Naive thymus-derived CD4-positive, alpha-beta T cell (primary cell): ENCODE data around the gene RGPD5. TPM values are rescaled to one million over a fixed set of nuclear protein-coding genes. Genes with fewer than 3 reads are reported as not detected.
"Not testable (repeated sequence)": the region's sequence is repeated elsewhere in the genome, so short reads cannot be mapped to it uniquely, and the experiment has no call there.

Experiments
- ATAC-seq: fragments of 150-1000 bp; cut with Tn5 transposase; 2 replicates; pipeline ENCODE4 v1.10.0; 2021; ENCODE audit warnings: mild to moderate bottlenecking, moderate library complexity
- CTCF ChIA-PET: fragments of 350-600 bp; sonication (Branson Sonifier 250); formaldehyde crosslinking; loops from one replicate; lab custom pipeline; 2021; ENCODE audit warnings: antibody characterized with exemption; lab: Charles Lee
- POLR2A ChIA-PET: fragments of 350-600 bp; sonication (Branson Sonifier 250); formaldehyde crosslinking; loops from one replicate; lab custom pipeline; 2021; ENCODE audit warnings: antibody characterized with exemption, inconsistent platforms; lab: Charles Lee
- DNase-seq, 9 donors: peaks; one replicate each; pipeline versions ENCODE4 v3.0.0 to v3.0.0-alpha.2; 2020 to 2022; ENCODE audit warnings: mixed read lengths in 1 of 9
- H3K27ac ChIP-seq: one replicate; pipeline ENCODE4 v1.7.0; 2013; ENCODE audit warnings: mild to moderate bottlenecking, low read depth, low read length, moderate library complexity
- H3K27me3 ChIP-seq, 2 donors: one replicate each; pipeline ENCODE4 v1.7.0; 2013; ENCODE audit warnings: low read length in 2 of 2, mild to moderate bottlenecking in 2 of 2, moderate library complexity in 2 of 2; ENCODE audit not compliant: control insufficient read depth in 2 of 2, insufficient read depth in 2 of 2
- H3K36me3 ChIP-seq, 3 experiments: 1 replicate in 2 of 3; 2 replicates in 1 of 3; pipeline ENCODE4 v1.7.0; 2013; ENCODE audit warnings: low read length in 3 of 3, mild to moderate bottlenecking in 3 of 3, moderate library complexity in 1 of 3; ENCODE audit not compliant: insufficient read depth in 3 of 3, control insufficient read depth in 2 of 3
- H3K4me1 ChIP-seq, 2 donors: one replicate each; pipeline ENCODE4 v1.7.0; 2013; ENCODE audit warnings: low read length in 2 of 2, mild to moderate bottlenecking in 2 of 2, moderate library complexity in 1 of 2; ENCODE audit not compliant: control insufficient read depth in 2 of 2, insufficient read depth in 2 of 2
- H3K4me3 ChIP-seq: 2 replicates; pipeline ENCODE4 v1.7.0; 2013; ENCODE audit warnings: mild to moderate bottlenecking, low read length
- H3K9me3 ChIP-seq, 3 experiments: 1 replicate in 2 of 3; 2 replicates in 1 of 3; pipeline ENCODE4 v1.7.0; 2013; ENCODE audit warnings: low read length in 3 of 3; ENCODE audit not compliant: control insufficient read depth in 2 of 3
- H3K27ac Mint-ChIP-seq, 9 donors: one replicate each; pipeline ENCODE4 v1.8.0; 2020 to 2022; ENCODE audit warnings: mixed read lengths in 9 of 9, mild to moderate bottlenecking in 8 of 9, moderate library complexity in 5 of 9, inconsistent platforms in 2 of 9
- H3K27me3 Mint-ChIP-seq, 5 donors: one replicate each; pipeline ENCODE4 v1.8.0; 2021 to 2022; ENCODE audit warnings: mixed read lengths in 5 of 5, mild to moderate bottlenecking in 1 of 5
- H3K36me3 Mint-ChIP-seq, 5 donors: one replicate each; pipeline ENCODE4 v1.8.0; 2020 to 2022; ENCODE audit warnings: mixed read lengths in 5 of 5, mild to moderate bottlenecking in 3 of 5, inconsistent platforms in 1 of 5
- H3K4me1 Mint-ChIP-seq, 7 donors: one replicate each; pipeline ENCODE4 v1.8.0; 2020 to 2022; ENCODE audit warnings: mixed read lengths in 7 of 7, mild to moderate bottlenecking in 3 of 7, inconsistent platforms in 1 of 7
- H3K4me3 Mint-ChIP-seq, 10 donors: one replicate each; pipeline ENCODE4 v1.8.0; 2020 to 2022; ENCODE audit warnings: mild to moderate bottlenecking in 10 of 10, mixed read lengths in 10 of 10, moderate library complexity in 6 of 10, inconsistent platforms in 2 of 10
- H3K9me3 Mint-ChIP-seq, 11 donors: one replicate each; pipeline ENCODE4 v1.8.0; 2020 to 2022; ENCODE audit warnings: mixed read lengths in 11 of 11, mild to moderate bottlenecking in 4 of 11, inconsistent platforms in 1 of 11, moderate library complexity in 1 of 11
- intact Hi-C, 2 donors: fragments of 100-400 bp; cut with micrococcal nuclease; formaldehyde crosslinking; loops; one replicate each; pipeline ENCODE4 v1.15.1; 2023
- polyA plus RNA-seq, 2 donors: library from polyadenylated mRNA; unstranded; fragments of 300-500 nt; fragmentation: Illumina TruSeq; gene quantifications; one replicate each; pipeline ENCODE4 v1.2.3, GENCODE V29; 2021
- total RNA-seq, 6 experiments: library from RNA in 5 of 6; stranded (reverse) in 5 of 6; gene quantifications; 1 replicate in 5 of 6; 2 replicates in 1 of 6; pipeline ENCODE4 v1.2.3 and lab custom pipeline; 2021 to 2026

RGPD5 gene
- total RNA-seq (100 to 1,000 TPM in 2 of 5 experiments, 10 to 100 TPM in 3; 30.3 to 161 (median 99.9) TPM), polyA plus RNA-seq (1 to 10 TPM; 4.2 to 5.7 TPM), total RNA-seq (lab: John Stamatoyannopoulos, UW) (not detected)

GRCh38 chr2:109794074-109794737 is at the start of gene RGPD5:
RGPD5 (plus strand) TSS chr2:109794305; CDS start chr2:109794466, 161 bp downstream.
- H3K36me3 ChIP-seq, H3K27ac ChIP-seq, H3K4me3 Mint-ChIP-seq, CTCF ChIA-PET, H3K27me3 ChIP-seq, H3K27ac Mint-ChIP-seq, H3K27me3 Mint-ChIP-seq, H3K4me3 ChIP-seq, H3K4me1 ChIP-seq, H3K4me1 Mint-ChIP-seq, DNase-seq, POLR2A ChIA-PET, H3K36me3 Mint-ChIP-seq, H3K9me3 ChIP-seq, H3K9me3 Mint-ChIP-seq, intact Hi-C loops: not testable (repeated sequence)
- ATAC-seq, result peak; percentile 100

GRCh38 chr2:109751572-109751971 is 42.5 kb upstream of the RGPD5 start:
- POLR2A ChIA-PET, H3K27ac ChIP-seq, CTCF ChIA-PET, H3K4me1 ChIP-seq, H3K27me3 ChIP-seq, intact Hi-C loops, H3K4me1 Mint-ChIP-seq, H3K9me3 Mint-ChIP-seq, H3K27ac Mint-ChIP-seq, H3K9me3 ChIP-seq, ATAC-seq, H3K4me3 Mint-ChIP-seq, H3K4me3 ChIP-seq, H3K27me3 Mint-ChIP-seq, H3K36me3 Mint-ChIP-seq, DNase-seq, H3K36me3 ChIP-seq: not testable (repeated sequence)

GRCh38 chr2:109757163-109757824 is 36.8 kb upstream of the RGPD5 start:
- H3K4me1 Mint-ChIP-seq, POLR2A ChIA-PET, H3K4me3 ChIP-seq, intact Hi-C loops, CTCF ChIA-PET, H3K27me3 Mint-ChIP-seq, H3K4me1 ChIP-seq, H3K9me3 Mint-ChIP-seq, H3K27ac Mint-ChIP-seq, H3K27me3 ChIP-seq, ATAC-seq, DNase-seq, H3K9me3 ChIP-seq, H3K36me3 ChIP-seq, H3K36me3 Mint-ChIP-seq, H3K4me3 Mint-ChIP-seq, H3K27ac ChIP-seq: not testable (repeated sequence)

- intact Hi-C loops, H3K4me3 ChIP-seq, H3K4me1 Mint-ChIP-seq, H3K27ac ChIP-seq, POLR2A ChIA-PET, H3K4me1 ChIP-seq, H3K27me3 ChIP-seq, H3K36me3 ChIP-seq, H3K27me3 Mint-ChIP-seq, DNase-seq, H3K36me3 Mint-ChIP-seq, CTCF ChIA-PET, H3K9me3 Mint-ChIP-seq, H3K27ac Mint-ChIP-seq, H3K9me3 ChIP-seq: not testable (repeated sequence)
- H3K4me3 Mint-ChIP-seq, result peak overlapping the region in 2 of 10 donors; percentile 29 to 53
- peak; percentile 61 for ATAC-seq
These were observed 33.7 kb upstream of the RGPD5 start for GRCh38 chr2:109760265-109761042.

GRCh38 chr2:109761043-109761454 is 33.1 kb upstream of the RGPD5 start:
- H3K9me3 Mint-ChIP-seq, H3K9me3 ChIP-seq, H3K4me1 Mint-ChIP-seq, H3K27ac ChIP-seq, H3K27me3 ChIP-seq, POLR2A ChIA-PET, intact Hi-C loops, CTCF ChIA-PET, H3K27me3 Mint-ChIP-seq, H3K4me3 ChIP-seq, H3K36me3 ChIP-seq, H3K27ac Mint-ChIP-seq, H3K4me1 ChIP-seq, H3K36me3 Mint-ChIP-seq: not testable (repeated sequence)
- DNase-seq (peak in 1 of 9 donors; percentile 4), ATAC-seq (peak; percentile 60)
- peak overlapping the region in 2 of 10 donors; percentile 36 to 47 for H3K4me3 Mint-ChIP-seq

- H3K27me3 ChIP-seq, POLR2A ChIA-PET, ATAC-seq, H3K4me1 ChIP-seq, H3K36me3 ChIP-seq, H3K27ac Mint-ChIP-seq, H3K4me3 Mint-ChIP-seq, intact Hi-C loops, H3K9me3 Mint-ChIP-seq, DNase-seq, H3K4me1 Mint-ChIP-seq, H3K9me3 ChIP-seq, H3K27ac ChIP-seq, H3K4me3 ChIP-seq, H3K36me3 Mint-ChIP-seq, CTCF ChIA-PET: not testable (repeated sequence)
- peaks cover 0 to 12% (median 4%) of the 10 kb centered on the region in 5 donors for H3K27me3 Mint-ChIP-seq
These were observed 32.1 kb upstream of the RGPD5 start for GRCh38 chr2:109761976-109762375.
